ENCODE measurements around the gene PCDH9.

DNA sequence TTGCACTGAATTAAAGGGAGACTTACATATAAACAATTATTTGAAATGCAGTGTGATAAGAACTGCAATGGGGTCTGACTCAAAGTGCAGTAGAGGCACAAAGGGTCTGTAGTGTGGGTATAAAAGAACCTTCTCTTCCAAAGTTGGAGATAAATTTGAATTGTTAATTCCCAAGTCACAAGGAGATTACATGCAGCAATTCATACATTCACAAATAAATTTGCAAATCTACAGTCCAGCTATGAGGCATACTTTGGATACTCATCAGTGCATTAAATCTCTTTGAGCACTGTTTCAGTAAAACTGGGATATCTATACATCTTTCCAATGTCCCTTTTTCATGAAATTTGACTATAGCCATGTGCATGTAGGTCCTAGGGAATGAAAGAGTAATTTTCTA is 799.4 kb downstream of the PCDH9 start:
- TF ChIP-seq, protein P1, sequence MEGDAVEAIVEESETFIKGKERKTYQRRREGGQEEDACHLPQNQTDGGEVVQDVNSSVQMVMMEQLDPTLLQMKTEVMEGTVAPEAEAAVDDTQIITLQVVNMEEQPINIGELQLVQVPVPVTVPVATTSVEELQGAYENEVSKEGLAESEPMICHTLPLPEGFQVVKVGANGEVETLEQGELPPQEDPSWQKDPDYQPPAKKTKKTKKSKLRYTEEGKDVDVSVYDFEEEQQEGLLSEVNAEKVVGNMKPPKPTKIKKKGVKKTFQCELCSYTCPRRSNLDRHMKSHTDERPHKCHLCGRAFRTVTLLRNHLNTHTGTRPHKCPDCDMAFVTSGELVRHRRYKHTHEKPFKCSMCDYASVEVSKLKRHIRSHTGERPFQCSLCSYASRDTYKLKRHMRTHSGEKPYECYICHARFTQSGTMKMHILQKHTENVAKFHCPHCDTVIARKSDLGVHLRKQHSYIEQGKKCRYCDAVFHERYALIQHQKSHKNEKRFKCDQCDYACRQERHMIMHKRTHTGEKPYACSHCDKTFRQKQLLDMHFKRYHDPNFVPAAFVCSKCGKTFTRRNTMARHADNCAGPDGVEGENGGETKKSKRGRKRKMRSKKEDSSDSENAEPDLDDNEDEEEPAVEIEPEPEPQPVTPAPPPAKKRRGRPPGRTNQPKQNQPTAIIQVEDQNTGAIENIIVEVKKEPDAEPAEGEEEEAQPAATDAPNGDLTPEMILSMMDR (IDR thresholded peaks at IDR 0.05; ENCODE audit: insufficient read depth, low read length, poor library complexity, severe bottlenecking) = no peak
- TF ChIP-seq EZH2phosphoT487 (conservative IDR thresholded peaks at IDR 0.05; ENCODE audit: low read length) = no peak

All from SU-DHL-6 (cell line).